HCEC 1CT (cell line): ENCODE measurements around the gene YIPF5.

Experiments
- DNase-seq: peaks from one replicate; pipeline ENCODE4 v3.0.0-alpha.2; 2017

Gene YIPF5

DNA sequence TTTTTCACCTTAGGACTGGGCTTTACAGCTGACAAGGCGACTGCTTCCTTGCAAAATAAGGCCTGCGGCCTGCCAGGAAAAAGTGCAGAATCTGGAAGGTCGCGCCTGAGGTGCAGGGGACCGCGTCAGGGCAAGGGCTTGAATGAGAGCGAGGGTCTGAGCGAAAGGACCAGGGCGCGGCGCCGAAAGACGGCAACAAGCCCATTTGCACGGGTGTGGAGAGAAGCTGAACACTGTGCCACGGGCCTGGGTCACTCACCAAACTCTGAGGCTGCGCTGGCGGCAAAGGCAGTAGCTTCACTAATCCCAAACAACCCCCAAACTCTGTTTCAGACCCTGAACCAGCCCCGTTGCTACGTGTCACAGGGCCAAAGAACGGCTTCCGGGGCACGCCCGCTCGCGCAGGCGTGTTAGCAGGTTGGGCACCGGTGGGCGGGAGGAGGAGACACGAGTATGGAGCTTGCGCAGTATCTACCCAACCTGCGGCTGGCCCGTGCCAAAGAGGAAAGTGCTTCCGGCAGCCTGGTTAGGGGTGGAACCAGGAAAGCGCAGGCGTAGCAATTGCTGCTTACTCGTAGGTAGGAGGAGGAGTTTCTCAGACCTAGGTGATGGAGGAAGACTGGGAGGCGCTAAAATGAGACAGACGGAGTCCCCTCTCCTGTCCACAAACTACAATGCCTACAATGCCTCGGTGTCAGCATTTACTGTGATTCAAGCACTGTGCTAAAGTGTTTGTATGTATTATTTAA is at the start of gene YIPF5, which contains the start of gene KCTD16:
Gene YIPF5, minus strand, starts transcription at position 384 of the 749 bp plus-strand sequence. CDS start 704 bp downstream, outside the sequence.
Gene KCTD16, plus strand, starts transcription at position 598 of the 749 bp plus-strand sequence.
- DNase-seq = peak; percentile 94

DNA sequence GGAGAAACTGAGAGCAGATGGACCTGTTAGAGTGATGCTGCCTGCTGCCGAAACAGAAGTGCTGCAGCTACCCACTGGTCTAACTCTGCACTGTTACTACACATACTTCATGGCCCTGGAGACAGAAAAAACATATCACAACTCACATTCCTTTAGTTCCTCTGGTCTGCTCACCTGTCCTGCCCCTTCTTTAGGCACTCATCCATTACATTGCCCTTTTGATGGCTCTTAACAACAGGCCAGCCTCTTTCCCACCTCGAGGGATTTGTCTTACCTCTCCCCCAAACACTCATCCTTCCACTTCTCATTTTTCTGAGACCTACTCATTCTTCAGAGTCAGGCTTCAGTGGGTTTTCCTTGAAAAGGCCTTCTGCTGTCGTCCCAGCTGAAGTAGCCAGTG is 49.4 kb upstream of the YIPF5 start:
- no peak for DNase-seq

DNA sequence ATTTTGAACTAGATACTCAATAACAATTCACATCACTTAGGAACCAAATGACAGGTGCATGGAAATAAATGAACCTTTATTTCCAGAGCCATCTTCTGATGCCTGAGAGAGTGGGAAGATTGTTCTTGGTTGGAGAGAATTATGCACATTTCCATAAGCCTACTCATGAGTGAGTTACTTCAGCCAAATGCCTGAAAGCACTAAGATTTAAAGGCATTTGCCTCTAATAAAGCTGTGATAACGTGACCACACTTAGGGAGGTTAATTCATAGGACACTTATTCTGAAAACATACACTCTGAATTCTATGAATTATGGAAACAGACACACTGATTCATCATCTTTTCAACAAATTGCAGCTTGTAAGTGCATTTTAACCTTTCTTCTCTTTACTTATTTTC is 40.2 kb upstream of the YIPF5 start:
- no peak for DNase-seq

DNA sequence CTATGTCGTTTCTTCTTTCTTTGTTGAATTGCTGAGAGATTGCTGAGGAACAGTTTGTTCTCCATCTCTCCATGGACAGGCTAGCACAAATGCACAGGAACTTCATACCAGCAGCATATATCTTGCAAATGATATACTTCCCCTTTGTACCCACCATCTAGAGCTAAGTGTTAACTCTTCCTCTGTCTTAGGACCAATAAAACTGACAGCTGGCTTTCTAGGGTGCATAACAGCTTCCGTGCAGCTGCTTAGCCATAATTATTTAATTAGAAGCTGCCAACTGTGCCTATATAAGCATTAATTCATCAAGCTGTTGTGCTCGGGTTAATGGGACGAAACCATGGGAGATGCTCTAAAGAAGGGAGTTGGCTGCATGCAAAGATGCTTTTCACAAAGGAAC is 38.9 kb upstream of the YIPF5 start:
- no peak for DNase-seq

DNA sequence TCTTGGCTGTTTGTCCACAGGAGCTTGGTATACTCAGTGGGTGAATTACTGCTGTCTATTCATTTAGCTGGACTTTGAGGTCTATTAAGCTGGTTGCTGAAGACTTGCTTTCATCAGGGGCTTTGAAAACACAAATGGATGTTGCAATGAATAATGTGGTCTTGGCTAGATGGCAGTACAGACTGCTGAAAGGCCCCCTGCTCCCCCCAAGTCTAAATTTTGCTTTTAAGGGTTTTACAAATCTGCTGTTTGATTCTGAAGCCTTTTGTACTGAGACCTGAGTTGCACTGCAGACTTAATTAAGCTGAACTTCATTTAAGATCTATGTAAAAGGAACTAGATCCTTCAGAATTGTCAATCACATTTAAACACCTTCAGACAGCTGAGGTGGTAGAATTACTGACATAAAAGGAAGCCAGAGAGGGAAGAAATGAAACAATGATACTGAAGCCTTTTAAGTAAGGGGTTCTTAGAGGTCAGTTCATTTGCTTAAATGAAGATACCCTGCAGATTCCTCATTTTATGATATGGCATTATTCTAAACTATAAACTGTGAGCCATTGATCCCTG is 37.5 kb upstream of the YIPF5 start:
- no peak for DNase-seq

DNA sequence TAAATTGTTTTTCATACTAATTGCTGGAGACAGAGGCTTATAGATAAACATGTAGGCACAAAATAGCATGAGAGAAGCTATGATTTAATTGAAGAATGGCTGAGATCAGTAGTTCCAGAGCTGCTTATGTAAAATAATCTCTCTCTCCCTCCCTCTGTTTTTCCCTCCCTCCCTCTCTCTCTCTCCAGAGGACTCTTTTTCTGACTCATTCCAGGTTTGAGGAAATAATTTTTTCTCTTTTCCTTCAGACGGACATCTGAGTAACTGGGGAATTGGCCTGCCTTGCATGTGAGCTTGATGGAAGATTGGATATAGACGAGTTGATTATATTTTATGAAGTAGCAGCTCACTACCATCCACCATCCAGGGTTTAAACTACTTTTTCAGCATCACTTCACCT is 35.7 kb upstream of the YIPF5 start:
- peak; percentile 11 for DNase-seq

DNA sequence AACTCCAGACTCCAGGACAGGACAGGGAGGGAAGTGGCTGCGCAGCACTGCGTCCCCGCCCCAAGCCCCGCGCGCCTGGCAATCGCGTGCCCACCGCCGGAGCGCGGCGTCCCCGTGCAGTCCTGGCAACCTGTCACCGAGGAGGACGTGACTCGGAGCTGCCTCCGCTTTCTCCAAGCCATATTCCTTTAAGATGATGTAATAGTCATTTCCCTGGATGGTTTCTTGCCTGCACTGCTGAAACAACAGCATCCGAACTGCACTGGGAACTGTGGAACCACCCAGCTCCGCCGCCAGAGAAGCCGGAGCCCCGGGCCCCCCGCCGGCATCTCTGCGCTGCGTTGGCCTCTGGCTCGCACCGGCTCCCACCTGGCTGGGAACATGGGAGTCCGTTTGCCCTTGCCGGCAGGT is 34.7 kb upstream of the YIPF5 start:
- peak; percentile 36 for DNase-seq

DNA sequence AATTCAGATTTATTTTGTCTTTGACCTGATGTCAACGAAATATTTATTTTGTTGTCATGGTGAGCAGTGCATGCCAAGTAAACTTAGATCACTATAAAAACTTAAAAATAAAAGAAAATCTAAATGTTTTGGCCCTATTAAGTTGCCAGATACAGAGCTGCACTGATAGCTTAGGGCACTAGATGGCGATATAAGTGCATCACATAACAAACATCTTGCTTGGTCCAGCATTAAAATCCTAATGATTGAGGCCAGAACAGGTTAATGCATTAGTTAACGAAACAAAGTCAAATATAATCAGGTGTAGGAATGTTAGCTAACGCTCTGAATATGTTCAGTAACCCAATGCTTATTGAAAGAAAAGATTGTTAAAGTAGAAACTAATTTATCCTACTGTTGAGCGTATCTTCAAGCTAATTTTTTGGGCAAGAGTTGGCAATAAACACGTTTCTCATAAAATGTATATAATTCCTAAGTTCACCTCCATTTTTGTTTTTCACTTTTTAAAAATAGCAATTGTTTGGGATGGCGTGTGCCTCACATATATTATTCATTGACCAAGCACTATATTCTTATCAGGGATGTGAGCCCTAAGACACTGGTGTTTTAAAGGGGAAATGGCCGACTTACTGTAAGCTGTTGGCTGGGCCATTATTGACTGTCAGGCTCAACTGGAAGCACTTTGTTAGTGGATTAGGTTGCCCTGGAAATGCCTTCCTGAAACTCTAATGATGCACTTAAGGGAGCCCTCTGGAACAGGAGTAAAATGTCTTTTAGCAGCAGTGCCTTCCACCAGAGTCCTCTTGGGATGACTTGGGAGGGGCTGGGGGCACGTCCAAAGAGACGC is 33.5 kb upstream of the YIPF5 start:
- DNase-seq = peak; percentile 52

DNA sequence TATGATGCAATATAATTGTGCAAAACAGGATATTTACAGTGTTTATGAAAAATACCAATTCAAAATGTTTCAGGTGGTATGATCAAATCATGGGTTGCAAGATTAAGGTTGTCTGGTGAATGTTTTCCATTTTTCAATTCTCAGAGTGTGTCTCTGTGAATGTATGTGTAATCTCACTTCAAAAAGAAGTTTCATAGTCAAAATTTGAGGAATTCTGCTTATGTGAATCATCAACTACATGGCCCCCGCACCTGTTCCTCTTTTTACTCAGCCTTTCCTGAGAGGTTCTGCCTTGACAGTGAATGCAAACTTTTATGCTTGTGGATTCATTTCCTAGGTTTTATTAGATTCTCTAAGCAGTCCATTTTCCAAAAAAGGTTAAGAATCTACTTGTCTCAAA is 32.3 kb upstream of the YIPF5 start:
- DNase-seq = no peak

DNA sequence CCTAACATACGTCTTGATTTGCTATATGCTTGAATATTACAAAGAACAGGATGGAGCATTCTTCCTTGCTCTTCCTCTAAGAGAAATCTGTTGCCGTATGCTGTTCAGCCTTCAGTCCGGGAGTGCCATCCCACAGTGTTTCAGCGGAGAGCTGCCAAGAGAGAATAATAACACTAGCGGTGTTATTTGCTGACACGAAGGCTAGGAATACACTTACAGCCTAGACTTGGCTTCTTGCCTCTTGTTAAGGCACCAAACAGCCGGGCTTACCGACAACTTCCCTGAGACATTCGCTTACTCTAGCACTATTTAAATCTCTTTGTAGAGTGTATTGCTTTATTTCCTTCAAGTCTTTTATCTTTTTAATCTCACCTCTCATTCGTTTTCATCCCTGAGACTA is 31.6 kb upstream of the YIPF5 start:
- DNase-seq = no peak

DNA sequence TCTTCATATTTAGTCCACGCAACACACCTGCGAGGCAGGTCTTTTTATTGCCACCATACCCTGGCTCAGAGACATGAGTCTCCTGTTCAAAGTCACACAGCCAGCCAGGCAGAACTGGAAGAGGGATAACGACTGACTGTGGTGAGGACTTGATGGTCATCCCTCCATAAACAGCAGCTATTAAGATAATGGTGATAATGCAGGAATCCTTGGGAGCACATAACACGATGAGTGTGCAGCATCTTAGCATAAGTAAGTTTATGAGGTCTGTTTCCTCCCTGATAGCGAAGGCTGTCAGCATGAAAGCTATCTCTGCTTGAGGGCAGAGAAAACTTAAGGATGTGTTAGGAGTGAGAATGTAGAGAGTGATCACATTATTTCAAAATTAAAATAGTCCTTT is 31.1 kb upstream of the YIPF5 start:
- no peak for DNase-seq

DNA sequence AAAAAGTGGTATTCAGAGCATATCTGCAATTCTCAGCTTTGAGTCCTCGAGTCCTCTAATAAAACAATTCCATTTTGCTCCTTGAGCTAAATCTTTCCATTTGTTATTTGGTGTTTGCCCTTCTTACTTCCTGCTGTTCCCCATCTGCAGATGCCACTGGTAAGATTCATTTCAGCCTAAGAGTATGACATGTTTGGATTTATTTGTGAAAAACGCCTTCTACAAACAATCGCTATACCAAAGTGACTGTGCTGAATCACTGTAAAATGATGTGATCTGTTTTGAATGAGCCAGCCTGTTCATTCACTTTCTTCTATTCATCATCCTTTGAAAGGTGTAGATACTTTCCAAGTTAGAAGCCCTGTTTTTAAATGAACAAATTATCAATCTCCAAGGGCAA is 27.9 kb upstream of the YIPF5 start:
- peak; percentile 65 for DNase-seq

DNA sequence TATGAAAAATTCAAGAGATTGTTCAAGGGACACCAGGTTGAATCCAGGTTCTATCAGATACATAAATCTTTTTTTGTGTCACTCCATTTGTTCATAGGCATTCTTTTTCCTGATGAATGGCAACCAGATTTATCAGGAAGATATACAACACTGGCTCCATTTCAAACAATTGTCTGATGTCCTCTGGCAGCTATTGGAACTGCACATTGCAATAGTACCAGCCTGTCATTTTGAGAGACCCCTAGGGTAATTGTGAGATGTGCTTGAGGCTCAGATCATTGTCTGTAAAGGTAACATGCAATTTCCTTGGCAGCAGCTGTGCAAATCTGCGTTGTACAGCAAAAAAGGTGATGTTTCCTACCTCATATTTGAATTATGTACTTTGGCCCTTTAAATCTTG is 26.2 kb upstream of the YIPF5 start:
- no peak for DNase-seq

DNA sequence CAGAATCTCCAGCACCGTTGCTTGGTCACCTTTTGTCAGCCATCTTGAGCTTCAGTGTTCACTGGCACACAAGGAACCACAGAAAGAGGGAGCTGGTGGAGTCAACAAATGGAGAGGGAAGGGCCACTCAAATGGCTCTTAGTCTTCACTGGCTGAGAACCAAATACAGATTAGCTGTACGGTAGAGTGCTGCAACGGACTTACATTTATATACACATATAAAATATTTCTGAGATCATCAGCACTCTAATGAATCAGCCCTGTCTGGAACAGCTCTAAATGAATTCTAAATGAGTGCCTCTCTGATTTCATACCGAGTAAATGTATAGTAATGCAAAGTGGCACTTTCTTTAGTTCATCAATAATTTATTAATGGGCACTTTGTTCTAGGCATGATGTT is 25.0 kb upstream of the YIPF5 start:
- DNase-seq = peak; percentile 68

DNA sequence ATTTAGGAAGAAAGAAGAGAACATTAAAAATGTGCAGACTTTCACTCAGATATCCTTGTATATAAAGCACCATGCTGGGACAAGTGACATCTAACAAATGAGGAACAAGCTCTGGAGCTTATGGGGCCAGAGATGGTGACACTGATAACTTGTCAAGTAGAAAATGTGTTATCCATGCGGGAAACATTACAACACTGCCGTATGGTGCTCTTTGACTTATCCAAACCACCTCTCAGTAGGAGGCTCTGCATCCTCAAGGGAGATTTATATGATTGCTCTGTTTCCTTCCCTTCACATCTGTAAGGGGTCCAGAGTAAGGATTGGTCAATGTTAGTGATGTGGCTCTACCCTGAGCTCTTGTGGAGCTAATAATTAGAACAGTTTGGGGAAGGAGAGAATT is 23.7 kb upstream of the YIPF5 start:
- no peak for DNase-seq

DNA sequence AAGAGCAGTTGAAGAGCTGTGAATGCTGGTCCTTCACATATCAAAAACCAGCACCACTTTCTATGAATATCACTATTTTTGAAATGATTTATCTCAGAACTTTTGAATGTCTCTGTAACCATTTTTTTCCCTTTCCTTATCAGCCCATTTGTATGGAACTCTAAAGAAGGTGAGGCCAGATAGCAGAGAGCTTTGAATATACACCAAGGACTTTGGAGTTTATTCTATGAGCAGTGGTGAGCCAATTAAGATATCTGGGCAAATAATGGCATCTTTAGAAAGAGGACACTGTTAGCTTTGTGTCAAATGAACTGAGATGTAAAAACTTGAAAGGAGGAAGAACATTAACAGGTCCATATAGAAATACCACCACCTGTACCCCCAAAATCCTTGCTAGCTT is 22.2 kb upstream of the YIPF5 start:
- no peak for DNase-seq

DNA sequence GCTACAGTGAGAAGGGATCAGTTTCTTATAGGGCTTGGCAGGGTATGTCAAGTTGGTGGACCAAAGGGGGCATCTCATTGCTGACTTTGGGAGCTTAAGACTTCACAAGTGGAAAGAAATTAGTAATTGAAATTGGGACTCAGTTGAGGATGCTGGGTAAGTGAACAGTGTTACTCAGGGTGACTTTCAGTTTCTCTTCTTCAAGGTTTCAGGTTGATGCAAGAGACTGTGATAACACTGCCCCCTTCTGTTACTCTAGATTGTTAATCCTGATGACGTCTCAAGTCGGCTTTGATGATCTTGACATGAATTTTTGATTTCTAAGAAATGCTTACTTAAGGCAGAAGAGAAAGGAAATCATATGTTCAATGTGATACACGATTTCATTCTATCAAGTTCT is 21.5 kb upstream of the YIPF5 start:
- DNase-seq = peak; percentile 80

DNA sequence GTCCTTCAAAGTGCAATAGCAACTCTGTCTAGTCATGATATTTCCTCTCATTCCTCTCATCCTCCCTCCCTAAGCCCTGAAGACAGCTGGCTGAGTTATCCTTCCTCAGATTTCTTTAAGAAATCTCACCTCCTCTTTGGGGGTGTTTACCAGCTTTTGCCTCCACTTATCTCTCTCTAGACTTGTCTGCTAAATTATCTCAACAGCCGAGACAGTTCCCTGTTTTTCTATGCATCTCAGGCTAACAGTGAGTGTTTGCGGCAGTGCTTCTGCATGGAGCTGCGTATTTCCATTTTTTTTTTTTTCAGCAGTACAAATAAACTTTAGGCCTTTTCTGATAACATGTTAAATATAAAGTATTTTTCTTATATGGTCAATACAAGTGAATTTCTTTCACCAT is 21.1 kb upstream of the YIPF5 start:
- no peak for DNase-seq

DNA sequence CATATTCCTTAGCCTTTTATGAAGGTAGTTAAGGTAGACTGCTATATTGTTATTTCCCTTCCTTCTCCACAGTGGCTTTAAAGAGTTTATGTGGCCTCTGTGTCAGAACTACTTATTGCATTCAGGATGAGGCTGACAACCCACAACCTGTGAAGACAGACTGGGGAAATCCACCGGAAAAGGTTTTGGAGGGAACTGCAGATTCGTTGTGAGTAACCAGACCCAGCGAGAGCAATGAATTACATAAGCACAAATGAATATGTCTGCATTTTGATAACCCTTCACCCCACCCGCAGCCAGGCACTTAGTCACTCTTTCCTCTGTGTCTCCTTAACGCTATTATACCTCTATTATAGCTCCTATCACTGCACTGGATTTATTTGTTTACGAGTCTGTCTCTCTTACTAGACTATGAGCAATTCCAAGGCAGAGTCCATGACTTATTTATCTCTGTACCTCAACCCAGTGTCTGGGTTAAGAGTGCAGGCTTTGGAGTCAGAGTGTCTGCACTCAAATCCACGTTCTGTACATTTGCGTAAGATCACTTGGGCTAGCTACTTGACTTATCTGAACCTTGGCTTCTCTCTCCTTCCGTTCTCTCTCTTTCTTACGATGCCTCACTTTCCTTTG is 19.5 kb upstream of the YIPF5 start:
- DNase-seq = peak; percentile 81

DNA sequence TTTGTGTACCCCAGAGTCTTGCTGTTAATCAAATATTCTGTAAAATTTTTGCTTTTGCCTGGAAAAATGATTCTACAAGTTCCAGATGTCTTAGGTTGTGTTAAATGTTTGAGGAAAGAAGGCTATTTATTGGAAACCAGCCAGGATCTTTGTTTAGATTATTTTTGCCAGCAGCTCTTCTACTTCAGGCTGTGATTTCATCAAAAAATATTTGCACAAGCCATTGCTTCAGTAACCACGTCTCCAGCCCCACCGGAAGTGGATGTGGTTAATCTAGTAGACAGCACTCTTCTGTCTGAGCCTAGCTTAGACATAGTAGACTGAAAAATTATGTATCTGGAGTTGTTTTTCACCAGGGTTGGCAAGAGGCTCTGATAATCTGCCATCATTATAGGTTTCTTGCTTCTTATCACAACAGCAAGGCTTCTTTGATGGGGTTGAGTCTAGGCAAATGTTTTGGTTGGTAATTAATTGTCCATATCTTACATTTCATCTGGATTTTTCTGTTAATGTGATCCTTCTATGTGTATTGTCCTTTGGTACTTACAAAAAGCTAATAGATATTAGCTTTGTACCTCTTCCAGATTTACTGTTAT is 17.3 kb upstream of the YIPF5 start:
- peak; percentile 96 for DNase-seq

DNA sequence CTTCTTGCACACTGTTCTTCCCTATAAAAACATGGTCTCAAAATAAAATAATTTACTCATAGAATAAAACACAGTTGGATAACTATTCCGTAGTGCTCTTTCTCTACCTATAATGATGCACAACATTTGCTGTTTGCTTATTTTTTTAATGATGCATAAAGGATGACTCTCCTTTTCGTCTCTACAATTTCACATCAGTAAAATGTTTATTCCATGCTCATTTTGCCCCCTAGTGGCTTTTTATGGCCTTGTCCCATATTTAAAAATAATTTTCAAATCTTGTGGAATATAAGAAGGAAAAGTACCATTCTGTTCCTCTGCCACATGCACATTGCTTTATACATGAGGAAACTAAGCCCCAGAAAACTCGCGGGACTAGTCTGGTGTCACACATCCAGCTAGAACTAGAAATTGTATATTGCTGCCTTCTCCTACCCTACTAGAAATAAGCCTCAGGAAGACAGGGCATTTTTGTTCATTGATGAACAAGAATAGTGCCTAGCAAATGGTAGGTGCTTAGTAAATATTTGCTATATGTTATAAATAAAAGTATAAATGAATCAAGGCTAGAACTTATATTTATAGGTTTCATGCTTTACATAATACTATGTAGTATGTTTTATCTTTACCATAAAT is 12.9 kb upstream of the YIPF5 start:
- peak; percentile 76 for DNase-seq

DNA sequence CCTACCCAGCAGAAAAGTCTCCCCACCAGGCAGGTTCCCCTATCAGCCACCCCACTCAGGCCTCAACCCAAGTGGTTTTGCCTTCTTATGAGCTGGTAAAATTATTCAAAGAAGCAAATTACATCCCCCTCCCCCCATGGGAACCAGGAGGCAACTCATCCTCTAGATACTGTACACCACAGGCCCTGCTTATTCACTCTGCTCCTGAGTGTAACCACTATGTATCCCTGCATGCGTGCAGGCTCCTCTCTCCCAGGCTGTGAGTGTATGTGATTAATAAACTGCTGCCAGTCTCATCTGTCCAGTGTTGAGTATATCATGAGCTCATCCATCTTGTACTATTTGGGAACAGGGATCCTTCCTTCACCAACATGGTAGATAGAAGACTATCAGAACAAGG is 8.8 kb upstream of the YIPF5 start:
- DNase-seq = no peak
